ENCODE results near the gene ENPP7.
"Not testable (repeated sequence)": the region's sequence is repeated elsewhere in the genome, so short reads cannot be mapped to it uniquely, and the experiment has no call there.

ENPP7 gene

GRCh38 chr17:79749156-79749815 is 18.5 kb downstream of the ENPP7 start:
- DNase-seq (ENCODE audit: low read depth in 2 of 2): peak; percentile 73 to 82

GRCh38 chr17:79749958-79750357 is 19.2 kb downstream of the ENPP7 start:
- TF ChIP-seq CTCF (IDR thresholded peaks at IDR 0.05; ENCODE audit: low read depth, low read length): no peak
- DNase-seq (ENCODE audit: low read depth in 2 of 2): no peak
- no peak overlapping the region for H3K4me3 ChIP-seq (replicated peaks in 1 of 2; ENCODE audit: low read depth in 2 of 2, low read length in 2 of 2)

More at GRCh38 chr17:79749156-79749815, 18.5 kb downstream of the ENPP7 start:
- H3K4me3 ChIP-seq (replicated peaks in 1 of 2; ENCODE audit: low read depth in 2 of 2, low read length in 2 of 2): no peak overlapping the region
- no peak for TF ChIP-seq CTCF (IDR thresholded peaks at IDR 0.05; ENCODE audit: low read depth, low read length)

DNA sequence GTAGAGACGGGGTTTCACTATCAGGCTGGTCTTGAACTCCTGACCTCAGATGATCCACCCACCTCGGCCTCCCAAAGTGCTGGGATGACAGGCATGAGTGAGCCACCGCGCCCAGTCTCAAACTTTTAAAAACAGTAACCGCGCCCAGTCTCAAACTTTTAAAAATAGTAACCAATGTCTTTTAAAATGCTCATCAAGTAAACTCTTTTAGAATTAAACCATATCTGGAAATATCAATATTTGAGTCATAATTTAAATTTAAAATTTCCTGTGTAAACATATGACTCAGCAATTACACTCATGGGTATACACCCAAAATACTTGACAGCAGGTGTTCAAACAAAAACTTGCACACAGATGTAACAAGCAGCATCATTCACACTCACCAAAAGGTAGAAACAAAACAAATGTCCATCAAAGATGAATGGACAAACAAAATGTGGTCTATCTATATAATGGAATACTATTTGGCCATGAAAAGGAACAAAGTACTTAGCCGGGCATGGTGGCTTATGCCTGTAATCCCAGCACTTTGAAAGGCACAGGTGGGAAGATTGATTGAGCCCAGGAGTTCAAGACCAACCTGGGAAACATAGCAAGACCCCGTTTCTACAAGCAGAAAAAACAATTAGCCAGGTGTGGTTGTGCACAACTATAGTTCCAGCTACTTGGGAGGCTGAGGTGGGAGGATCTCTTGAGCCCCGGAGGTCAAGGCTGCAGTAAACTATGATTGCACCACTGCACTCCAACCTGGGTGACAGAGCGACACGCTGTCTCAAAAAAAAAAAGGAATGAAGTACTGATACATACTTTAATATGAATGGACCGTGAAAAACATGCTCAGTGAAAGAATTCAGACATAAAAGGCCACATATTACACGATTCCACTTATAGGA is 20.2 kb downstream of the ENPP7 start:
- no peak overlapping the region for H3K4me3 ChIP-seq (replicated peaks in 1 of 2; ENCODE audit: low read depth in 2 of 2, low read length in 2 of 2)
- DNase-seq (ENCODE audit: low read depth in 2 of 2): no peak
- TF ChIP-seq CTCF (IDR thresholded peaks at IDR 0.05; ENCODE audit: low read depth, low read length): no peak

DNA sequence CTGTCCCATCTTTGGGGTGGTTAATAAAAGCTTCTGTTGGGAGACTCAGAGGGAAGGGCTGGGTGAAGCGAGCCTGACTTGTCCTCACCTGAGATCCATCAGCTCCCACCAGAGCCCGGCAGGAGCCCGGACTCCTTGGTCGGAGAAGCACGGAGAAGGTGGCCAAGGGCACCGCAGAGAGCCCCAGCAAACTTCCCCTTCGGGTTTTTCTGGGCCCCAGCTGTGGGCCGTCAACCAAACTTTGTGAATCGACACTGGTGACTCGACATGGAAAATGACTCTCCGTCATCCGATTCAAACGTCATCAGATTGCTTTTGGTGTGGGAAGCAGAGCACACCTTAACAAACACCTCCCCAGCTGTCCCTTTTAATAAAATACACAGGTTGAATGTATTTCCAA is 21.4 kb downstream of the ENPP7 start:
- TF ChIP-seq CTCF (IDR thresholded peaks at IDR 0.05; ENCODE audit: low read depth, low read length): no peak
- H3K4me3 ChIP-seq (replicated peaks in 1 of 2; ENCODE audit: low read depth in 2 of 2, low read length in 2 of 2): no peak overlapping the region
- no peak for DNase-seq (ENCODE audit: low read depth in 2 of 2)

DNA sequence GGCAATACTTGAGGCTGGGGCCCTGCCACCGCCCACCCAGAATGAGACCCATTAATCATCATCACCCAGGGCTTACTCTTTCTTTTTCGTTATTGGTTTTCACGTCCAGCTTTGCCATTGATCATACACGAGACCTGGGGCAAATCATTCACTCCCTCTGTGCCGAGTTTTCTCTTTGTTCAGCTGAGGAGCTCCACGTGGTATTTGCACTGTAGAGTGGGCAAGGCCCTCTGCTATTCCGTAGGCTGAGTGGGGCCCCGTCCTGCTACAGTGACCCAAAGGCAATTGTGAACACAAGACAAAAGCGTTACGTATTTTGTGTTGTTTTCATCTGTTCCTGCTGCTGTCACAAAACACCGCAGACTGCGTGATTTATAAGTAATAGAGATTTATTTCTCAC is 23.6 kb downstream of the ENPP7 start:
- DNase-seq (ENCODE audit: low read depth in 2 of 2): no peak
- no peak for TF ChIP-seq CTCF (IDR thresholded peaks at IDR 0.05; ENCODE audit: low read depth, low read length)

DNA sequence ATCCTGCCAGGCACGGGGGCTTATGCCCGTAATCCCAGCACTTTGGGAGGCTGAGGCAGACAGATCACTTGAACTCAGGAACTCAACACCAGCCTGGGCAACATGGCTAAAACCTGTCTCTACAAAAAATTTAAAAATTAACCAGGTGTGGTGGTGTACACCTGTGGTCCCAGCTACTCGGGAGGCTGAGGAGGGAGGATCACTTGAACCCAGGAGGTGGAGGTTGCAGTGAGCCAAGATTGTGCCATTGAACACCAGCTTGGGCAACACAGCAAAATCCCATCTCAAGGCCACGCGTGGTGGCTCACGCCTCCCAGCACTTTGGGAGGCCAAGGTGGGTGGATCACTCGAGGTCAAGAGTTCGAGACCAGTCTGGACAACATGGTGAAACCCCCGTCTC is 24.2 kb downstream of the ENPP7 start:
- not testable (repeated sequence) for DNase-seq (ENCODE audit: low read depth in 2 of 2); H3K4me3 ChIP-seq (replicated peaks in 1 of 2; ENCODE audit: low read depth in 2 of 2, low read length in 2 of 2)

More for the DNA sequence above, 23.6 kb downstream of the ENPP7 start:
- H3K4me3 ChIP-seq (replicated peaks in 1 of 2; ENCODE audit: low read depth in 2 of 2, low read length in 2 of 2): no peak overlapping the region

DNA sequence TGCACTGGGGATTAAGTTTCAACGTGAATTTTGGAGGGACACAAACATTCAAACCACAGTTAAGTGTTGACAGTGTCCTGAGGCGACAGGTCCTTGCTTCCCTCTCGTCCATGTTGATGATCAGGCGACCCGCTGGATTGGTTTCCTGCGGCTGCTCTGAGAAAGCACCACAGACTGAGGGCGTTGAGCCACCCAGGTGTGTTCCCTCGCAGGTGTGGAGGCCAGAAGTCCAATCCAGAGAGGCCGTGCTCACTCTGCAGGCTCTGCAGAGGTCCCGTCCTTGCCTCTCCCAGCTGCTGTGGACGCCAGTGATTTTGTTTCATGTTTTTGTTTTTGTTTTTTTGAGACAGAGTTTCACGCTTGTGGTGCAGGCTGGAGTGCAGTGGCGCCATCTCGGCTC is 24.8 kb downstream of the ENPP7 start:
- no peak for TF ChIP-seq CTCF (IDR thresholded peaks at IDR 0.05; ENCODE audit: low read depth, low read length)
- DNase-seq (ENCODE audit: low read depth in 2 of 2): no peak
- H3K4me3 ChIP-seq (replicated peaks in 1 of 2; ENCODE audit: low read depth in 2 of 2, low read length in 2 of 2): no peak overlapping the region
